NOMO-1 treated with DMSO at 0.1 percent for 48 hours (cell line): ENCODE data around the gene OTOF.

Experiments
- DNase-seq: peaks from one replicate; lab custom pipeline; 2025; ENCODE audit not compliant: unreplicated experiment; lab: John Stamatoyannopoulos, UW

The OTOF gene

DNA sequence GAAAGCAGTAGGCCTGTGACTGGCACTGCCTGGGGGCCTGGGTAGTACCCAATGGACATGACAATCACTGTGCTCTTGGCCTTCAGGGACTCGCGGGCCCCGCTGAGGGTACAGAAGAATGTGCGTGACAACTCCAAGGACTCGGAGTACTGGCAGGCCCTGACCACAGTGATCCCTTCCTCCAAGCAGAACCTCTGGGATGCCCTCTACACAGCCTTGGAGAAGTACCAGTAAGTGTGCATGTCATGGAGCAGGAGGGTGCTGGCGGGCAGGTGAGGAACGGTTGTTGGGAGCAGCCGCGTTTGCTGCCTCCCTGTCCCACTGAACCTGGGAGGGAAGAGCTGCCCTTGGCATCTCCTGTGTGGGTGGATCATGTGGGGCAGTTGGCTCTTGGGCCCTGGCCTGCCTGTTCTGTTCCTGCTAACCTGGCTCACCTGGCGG lies 23.3 kb downstream of the OTOF start:
- no peak for DNase-seq

DNA sequence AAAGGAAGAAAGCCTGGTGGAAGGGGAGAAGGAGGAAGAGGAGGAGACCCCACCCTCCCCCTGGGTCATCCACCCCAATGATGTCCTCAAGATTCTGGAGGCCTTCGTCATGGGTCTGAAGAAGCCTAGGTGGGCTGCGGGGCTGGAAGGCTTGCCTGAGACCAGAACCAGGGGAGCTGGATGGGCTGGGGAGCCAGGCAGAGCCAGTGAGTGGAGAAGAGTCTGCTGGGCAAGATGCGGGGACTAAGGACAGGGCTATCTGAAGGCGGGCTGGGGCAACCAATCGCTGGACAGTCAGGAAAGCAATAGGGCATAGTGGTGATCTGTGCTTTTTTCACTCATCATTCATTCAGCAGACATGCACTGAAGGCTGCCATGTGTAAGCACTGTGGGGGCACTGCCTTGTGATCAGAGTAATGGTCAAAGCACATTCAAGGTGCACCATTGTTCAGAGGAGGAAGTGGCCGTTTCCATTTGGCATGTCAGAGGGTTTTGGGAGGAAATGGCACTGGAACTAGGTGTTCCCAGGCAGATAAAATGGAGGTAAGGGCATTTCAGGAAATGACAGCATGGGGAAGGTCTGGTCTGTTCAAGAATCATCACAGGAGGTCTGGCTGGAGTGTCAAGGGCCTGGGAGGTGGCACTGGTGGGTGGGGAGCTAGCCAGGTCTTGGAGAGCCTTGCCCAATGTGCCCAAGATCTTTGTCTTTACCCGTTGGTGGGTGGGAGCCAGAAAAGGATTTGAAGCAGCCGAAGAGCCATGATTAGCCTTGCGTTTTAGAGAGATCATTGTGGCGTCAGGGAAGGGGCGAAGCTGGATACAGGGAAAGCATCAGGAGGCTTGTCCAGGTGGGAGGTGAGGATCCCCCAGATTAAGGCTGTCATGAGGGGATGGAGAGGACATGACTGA lies 24.2 kb downstream of the OTOF start:
- DNase-seq, result no peak

DNA sequence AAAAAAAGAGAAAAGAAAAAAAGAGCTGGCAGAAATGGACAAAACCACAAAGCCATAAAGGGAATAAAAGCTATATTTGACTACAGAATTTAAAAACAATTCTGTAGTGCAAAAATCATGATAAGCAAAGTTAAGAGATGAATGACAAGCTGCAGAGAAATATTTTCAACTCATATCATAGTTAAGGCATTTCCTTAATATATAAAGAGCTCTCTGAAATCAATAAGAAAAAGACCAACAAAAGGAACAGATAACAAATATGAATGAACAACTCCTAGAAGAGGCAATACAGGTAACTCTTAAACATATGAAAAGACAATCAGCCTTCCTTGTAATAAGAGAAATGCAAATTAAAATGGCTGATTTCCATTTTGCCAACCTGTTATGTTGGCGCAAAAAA lies 26.2 kb downstream of the OTOF start:
- DNase-seq, result no peak

DNA sequence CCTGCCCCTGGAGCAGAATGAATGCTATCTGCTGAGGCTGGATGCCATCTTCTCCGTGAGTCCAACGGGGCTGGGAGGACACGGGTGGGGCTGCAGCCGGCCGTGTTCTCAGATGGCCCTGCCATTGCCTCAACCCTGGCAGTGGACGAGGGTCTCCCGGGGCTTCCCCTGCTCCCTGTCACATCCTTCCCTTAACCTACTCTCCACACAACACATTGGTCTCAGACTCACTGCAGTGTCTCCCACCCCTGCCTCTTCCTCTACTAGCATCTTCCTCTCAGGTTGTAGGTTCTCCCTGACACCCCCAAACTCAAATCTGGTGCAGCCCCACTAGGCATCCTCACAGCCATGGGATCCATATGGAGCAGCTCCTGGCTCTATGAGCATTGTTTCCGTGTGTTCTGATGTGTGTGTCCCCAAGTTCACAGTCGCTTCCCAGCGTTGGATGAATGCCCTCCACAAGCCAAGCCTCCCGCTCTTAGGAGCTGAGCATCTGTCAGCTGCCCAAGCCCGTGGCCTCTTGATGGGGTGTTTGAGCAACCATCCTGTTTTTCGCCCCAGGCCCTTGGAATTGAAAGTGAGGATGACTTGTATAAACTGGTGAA lies 27.8 kb downstream of the OTOF start:
- DNase-seq, result no peak

DNA sequence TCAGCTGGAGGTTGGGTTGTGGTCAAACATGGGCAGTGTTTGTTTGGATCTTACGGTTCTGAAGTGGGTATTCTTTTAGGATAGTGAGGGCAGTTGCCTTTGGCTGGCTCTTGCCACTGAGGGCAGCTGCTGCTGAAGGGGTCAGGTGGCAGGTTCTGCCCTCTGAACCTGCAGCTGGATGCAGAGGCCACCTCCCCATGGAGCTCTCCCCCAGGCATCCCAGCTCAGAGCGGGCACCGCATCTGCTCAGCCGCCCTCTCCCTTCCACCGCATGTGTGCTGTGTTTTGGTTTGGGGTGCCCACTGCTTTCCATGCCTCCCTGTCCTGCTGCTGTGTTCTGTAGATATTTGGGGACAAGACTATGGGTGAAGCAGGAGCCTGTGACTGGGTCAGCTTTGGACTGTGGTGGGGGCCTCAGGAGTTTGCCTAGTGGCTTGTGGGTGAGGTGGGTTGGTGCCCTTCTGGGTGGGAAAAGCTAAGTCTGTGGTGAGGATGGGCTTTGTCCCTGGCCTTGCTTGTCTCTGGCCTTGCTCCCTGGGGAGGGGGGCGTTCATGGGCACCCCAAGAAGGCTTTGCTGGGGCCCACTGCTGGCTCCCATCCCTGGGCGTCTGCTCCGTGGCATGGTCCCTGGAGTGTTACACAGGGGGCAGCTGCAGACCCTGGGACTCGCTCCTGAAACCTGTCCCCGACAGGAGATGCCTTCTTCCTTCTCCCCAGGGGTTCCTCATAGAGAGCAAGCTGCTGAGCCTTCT lies 28.5 kb downstream of the OTOF start:
- DNase-seq, result no peak

DNA sequence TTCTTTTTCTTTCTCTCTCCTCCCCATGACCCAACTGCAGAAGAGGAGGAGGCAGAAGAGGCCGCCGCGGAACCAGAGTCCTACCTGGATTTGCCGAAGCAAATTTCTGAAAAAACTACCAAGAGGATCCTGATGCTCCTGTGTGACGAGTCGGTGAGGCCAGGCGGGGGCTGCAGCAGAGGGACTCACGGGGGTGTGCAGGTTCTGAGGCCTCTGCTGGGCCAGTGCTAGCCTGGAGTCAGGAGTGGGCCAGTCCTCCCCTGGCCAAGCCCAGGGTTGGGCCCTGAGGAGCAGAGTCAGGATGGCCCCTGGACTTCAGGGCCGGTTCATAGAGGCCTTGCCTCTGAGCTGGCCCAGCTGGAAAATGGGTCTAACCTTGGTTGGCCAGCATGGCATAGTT lies 29.3 kb downstream of the OTOF start:
- DNase-seq, result no peak

DNA sequence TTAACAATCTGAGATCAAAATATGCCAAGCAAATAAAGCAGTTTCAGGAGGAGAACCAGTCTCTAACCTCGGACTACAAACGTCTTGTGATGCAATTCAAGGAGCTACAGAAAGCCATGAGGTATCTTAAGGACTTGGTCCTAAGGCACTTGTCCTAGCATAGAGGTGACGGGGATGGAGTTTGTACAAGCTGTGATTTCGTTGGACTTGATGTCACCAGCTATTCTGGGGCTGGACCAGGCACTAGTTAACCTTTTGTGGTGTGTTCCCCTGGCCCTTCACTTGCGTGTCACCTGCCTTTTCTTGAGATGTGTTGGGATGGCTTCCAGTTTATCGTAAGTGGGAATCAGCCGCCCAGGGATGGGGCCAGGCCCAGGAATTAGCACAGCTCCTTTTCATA lies 33.7 kb downstream of the OTOF start:
- DNase-seq, result no peak

DNA sequence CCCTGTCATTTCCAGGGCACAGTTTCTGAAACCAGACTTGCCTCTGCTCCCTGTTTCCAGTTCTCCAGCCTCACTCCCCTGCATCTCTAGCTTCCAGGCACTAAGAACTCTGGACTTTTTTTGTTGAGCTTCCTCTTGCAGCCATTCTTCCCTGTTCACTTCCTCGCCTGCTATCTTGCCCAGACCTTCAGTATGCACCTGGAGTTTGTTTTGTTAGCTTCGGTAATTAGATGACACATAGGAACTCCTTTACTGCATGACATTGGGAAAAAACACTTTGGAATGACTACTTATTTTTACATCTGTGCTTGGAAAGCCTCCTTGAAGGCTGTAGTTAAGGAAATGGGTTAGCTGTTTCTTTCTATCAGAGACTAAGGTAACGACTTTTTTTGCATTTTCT lies 35.2 kb downstream of the OTOF start:
- DNase-seq, result no peak

DNA sequence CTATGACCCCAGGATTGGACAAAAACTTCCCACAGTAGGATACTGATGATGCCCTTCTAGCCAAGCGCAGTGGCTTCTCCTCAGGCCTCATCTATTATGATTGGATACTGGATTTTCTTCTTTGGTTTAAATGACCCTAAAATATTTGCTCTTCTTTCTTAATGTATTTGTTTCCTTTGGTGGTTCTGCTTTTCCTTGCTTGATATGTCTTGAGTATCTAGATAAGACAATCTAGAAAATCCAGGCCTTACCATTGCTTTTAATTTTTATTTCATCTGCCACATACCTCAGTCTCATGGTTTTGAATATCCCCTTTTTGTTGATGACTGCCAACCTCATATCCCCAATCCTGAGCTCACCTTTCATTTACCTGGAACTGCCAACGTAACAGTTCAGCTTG lies 35.6 kb downstream of the OTOF start:
- no peak for DNase-seq

DNA sequence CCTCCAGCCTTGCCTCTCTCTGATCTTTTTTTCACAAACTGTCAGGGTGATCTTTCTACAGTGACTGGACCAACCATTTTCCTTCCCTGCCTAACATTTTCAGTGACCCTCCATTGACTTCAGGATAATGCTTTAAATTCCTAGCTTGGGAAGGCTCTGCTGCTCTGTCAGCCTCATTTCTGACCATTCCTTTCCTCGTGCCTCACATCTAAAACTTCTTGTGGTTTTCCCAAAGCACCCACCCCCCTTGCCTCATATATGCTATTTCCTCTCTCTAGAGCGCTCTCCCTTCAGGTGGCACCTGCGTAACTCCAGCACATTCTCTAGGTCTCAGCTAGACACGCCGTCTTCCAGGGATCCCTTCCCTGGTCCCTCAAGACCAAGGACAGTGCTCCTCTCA lies 39.0 kb downstream of the OTOF start:
- no peak for DNase-seq

DNA sequence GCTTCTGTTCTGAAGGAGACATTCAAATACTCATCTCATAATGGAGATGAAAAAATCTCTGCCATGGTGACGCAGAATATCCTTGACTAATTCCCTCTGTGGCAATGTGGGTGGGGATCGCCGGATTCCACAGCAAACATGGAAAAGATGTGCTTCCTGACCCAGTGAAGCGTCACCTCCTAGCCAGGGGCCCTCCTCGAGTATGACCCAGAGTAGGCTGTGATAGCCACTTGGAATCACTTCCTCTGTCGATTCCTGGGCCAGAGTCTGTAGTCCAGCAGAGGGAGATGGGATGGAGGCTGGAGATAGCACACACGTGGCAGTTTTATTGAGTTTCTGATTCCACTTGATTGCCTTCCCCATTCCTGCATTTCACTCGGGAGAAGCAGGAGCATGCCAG lies 39.4 kb downstream of the OTOF start:
- no peak for DNase-seq

DNA sequence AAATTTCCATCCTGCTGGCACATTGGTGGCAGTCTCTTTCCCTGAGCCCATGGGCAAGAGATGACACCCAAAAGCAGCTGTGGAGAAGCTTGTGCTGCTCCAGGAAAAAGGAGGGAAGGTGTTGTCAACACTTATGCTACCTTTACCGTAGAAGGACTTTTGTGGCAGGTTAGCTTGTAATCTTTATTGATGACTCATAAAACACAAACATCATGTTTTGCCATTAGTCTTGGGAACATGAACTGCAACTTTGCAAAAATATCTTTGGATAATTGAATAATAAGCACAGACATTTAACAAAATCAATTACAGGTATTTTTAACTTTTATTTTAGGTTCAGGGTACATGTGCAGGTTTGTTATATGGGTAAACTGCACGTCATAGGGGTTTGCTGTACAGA lies 42.8 kb downstream of the OTOF start:
- no peak for DNase-seq

DNA sequence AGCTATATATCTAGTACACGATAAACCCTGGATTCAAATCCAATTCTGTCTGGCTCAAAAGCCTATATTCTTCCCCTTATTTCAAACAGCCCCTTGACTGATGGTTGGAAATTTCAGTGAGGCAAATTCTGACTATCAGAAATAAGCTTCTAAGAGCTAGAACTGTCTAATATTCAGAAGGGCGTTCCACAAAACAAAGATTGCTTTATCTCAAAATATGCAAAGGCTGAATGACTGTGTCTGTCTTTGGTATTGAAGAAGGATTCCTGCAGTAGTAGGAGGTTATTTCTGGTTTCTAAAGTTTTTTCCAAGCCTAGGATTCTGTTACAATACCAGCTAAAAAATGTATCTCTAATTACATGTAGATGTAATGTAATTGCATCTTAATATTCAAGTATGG lies 45.1 kb downstream of the OTOF start:
- no peak for DNase-seq

DNA sequence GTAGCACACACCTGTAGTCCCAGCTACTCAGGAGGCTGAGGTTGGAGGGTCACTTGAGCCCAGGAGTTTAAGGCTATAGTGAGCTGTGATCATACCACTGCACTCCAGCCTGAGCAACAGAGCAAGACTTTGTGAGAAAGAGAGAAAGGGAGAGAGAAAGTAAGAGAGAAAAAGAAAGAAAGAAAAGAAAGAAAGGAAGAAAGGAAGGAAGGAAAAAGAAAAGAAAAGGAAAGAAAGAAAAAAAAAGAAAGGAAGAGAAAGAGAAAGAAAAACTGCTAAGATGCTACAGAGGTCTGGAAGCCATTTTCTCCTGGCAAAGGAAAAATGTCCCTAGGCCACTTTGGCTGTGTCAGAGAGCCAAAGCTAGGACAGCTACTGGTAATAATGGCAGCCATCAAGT lies 45.6 kb downstream of the OTOF start:
- DNase-seq, result no peak

DNA sequence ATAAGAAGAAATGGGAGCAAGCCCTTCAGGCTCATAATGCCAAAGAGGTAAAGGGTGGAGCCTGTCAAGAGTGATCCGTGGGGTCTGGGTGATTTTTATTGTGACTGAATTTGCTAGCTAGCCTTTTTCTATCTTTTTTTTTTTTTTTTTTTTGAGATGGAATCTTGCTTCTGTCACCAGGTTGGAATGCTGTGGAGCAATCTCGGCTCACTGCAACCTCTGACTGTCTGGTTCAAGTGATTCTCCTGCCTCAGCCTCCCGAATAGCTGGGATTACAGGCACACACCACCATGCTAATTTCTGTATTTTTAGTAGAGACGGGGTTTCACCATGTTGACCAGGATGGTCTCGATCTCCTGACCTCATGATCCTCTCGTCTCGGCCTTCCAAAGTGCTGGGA lies 47.1 kb downstream of the OTOF start:
- no peak for DNase-seq

DNA sequence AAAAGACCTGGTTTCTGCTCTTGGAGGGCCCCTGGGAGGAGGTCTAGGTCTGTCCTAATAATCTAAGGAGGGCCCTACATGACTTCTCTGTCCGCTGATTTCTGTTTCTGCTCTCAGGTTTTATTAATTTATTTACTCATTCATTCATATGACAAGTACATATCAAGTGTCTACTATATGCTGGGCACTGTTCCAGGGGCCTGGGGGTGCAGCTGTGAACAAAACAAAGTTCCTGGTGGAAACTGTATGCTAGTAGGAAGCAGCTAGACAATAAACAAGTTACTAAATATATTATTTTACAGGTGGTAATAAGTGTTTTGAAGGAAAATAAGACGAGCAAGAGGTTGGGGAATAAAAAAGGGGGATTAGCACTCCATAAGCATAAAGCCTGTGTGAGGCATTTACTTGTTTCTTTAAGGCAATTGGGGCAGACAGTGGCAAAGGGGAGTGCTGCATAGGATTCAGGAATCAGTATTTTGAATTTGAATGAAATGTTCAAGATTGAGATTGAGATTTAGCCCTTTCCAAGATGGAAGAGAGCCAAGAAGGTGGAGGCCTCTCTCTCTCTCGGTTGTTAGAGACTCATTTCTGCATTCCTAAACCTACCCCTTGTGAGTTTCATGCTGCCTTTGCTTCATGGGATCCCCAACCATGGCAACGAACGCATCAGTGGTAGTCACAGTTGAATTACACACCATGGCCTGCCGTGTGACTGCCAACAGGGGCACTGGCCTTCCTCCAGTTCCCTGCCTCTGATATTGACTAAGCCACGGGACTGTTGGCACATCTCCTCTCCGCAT lies 47.9 kb downstream of the OTOF start:
- no peak for DNase-seq

DNA sequence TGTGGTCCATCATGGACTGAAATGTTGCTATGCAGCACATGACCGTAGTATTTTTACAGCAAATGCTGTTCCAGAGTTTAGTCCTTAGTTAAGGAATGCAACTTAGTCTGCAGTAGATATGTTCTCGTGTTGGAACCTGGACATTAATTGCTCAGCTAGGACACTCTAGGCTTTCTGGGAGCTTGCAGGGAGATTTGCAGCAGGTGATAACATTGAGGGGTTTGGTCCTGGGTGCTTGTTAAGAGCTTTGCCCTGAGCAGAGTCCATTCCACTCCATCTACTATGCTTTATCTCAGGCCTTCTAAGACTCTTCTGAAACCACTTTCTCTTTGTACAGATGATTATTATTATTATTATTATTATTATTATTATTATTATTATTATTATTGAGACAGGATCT lies 49.1 kb downstream of the OTOF start:
- DNase-seq, result no peak

DNA sequence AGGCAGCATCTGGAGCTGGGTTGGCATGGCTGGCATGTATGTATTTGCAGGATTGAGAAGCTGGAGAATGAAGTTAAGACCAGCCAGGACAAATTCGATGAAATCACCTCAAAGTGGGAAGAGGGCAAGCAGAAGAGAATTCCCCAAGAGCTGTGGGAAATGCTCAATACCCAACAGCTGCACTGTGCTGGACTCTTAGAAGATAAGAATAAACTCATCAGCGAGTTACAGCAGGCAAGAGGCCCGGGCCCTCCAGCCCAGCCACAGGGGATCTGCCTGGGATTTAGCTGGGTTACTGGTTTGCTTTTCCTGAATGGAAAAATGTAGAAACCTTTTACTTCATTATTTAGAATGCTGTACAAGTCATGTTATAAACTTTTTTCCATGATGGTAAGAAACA lies 53.7 kb downstream of the OTOF start:
- DNase-seq, result no peak

DNA sequence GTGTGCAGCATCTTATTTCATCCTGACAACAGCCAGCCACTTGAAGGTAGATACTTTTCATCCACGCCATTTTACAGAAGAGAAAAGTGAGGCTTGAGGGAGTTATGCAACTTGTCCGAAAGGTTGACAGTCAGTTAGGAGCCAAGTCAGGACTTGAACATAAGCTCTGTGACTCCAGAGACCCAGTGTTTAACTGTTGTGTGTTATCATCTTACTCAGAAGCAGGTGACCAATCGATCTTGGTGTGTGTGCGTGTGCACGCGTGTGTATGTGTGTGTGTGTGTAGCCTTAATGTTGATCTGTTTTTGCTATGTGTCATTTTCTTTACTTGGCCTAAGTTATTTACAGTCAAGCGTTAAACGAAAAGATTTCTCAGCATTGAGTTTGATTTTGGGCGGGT lies 54.2 kb downstream of the OTOF start:
- no peak for DNase-seq

DNA sequence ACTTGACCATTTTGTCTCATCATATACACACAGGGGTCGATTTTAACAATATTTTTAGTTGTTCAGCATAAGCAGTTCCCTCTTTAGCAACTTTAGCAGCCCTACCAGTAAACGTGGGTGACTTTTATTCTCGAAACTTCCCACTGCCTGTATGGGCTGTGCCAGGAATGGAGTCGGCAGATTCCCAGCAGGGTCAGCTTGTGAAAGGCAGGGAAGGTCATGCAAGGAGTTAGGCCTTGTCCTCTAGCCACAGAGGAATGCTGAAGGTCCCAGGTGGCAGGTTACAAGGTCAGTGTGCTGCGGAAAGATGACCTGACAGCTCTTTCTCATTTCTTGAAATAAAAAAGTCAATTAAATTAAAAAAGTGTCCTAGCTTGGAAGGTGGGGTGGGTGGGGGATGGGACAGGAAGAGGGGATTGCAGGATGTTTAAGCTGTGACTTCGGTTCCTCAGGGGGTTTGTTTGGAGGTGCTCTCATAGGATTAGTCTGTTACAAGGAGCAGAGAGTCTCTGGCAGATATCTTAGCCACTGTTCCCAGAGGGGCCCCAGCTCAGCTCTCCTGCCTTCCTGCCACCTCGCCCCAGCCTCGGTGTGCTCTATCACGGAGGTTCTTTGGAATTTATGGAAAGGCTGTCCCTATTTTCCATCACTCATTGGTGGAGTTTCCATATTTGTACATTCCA lies 54.8 kb downstream of the OTOF start:
- no peak for DNase-seq

DNA sequence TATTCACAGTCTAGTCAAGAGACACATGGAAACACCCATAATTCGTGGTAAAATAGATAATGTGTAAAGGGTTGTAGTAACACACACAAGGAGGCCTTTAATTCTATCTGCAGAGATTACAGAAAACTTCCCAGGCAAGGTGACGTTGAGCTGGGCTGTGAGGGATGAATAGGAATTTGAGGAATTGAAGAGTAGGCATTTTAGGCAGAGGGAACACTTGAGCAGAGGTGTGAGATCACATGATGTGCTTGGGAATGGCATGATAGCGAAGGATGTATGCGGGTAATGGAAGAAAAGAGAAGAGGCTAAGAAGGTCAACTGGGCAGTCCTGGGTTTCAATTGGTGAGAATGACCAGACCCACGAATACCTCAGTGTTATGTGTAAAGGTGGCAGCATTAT lies 56.0 kb downstream of the OTOF start:
- no peak for DNase-seq
